H1 (cell line): ENCODE measurements around the gene HS6ST3. TPM values are rescaled to one million over a fixed set of nuclear protein-coding genes. Genes with fewer than 3 reads are reported as not detected.

Experiments
- CHD1 ChIP-seq: IDR thresholded peaks from 2 replicates; pipeline ENCODE4 v1.6.1; 2012; ENCODE audit warnings: low read depth, low read length, improper control_type of control experiment
- HDAC2 ChIP-seq, 2 experiments: fragments of 300-600 bp in 1 of 2; sonication (generic) in 1 of 2; IDR thresholded peaks; 2 replicates each; pipeline ENCODE4 v1.6.1; 2011 to 2012; ENCODE audit warnings: low read depth in 2 of 2, low read length in 2 of 2, mild to moderate bottlenecking in 2 of 2, moderate library complexity in 2 of 2, borderline replicate concordance in 1 of 2, inconsistent platforms in 1 of 2
- HDAC6 ChIP-seq: IDR thresholded peaks from one replicate; pipeline ENCODE4 v1.7.1; 2012; ENCODE audit warnings: low read depth, mild to moderate bottlenecking, inconsistent platforms, low read length, moderate library complexity
- JUND ChIP-seq: IDR thresholded peaks from 2 replicates; pipeline ENCODE4 v1.6.1; 2011; ENCODE audit warnings: mild to moderate bottlenecking, improper control_type of control experiment, low read length
- MAFK ChIP-seq: IDR thresholded peaks from 2 replicates; pipeline ENCODE4 v1.6.1; 2012; ENCODE audit warnings: low read depth, mild to moderate bottlenecking, improper control_type of control experiment, low read length
- PHF8 ChIP-seq: fragments of 200-600 bp; sonication (generic); conservative IDR thresholded peaks from 2 replicates; pipeline ENCODE4 v1.7.1; 2012; ENCODE audit warnings: low read depth, mild to moderate bottlenecking, inconsistent platforms, low read length, moderate library complexity
- TAF7 ChIP-seq: optimal IDR thresholded peaks from 2 replicates; pipeline ENCODE3; 2011; ENCODE audit warnings: low read depth, mild to moderate bottlenecking, inconsistent platforms, low read length, moderate library complexity, borderline replicate concordance
- polyA plus RNA-seq, 7 experiments: library from polyadenylated mRNA; depleted of rRNA in 3 of 7; stranded (reverse) in 5 of 7; unstranded in 2 of 7; fragments of >200 nt in 5 of 7; fragments of 200-250 nt in 2 of 7; gene quantifications; 1 replicate in 5 of 7; 2 replicates in 1 of 7; 4 replicates in 1 of 7; pipeline versions ENCODE4 v1.2.1 to v1.2.3, GENCODE V29; 2011 to 2013; ENCODE audit warnings: missing spikeins in 2 of 7, mixed read lengths in 2 of 7
- total RNA-seq: library from RNA; stranded (reverse); fragmentation: NEBNext Ultra II Directional; extraction: Animal tissue kit (Norgen Biotek cat#: 25700); gene quantifications from 2 replicates; pipeline ENCODE4 v1.2.1, GENCODE V29; 2021
- TF ChIP-seq, protein P1 (sequence below): fragments of 300-600 bp; sonication (generic); IDR thresholded peaks from 2 replicates; pipeline ENCODE4 v1.7.1; 2012; ENCODE audit warnings: low read length, moderate library complexity, mild to moderate bottlenecking, inconsistent platforms; ENCODE audit not compliant: insufficient replicate concordance
- TF ChIP-seq, protein P2 (sequence below), 3 experiments: IDR thresholded peaks; 1 replicate in 2 of 3; 2 replicates in 1 of 3; pipeline versions ENCODE4 v1.5.1 to v1.6.1; 2011; ENCODE audit warnings: low read length in 3 of 3, mild to moderate bottlenecking in 3 of 3, inconsistent platforms in 2 of 3, low read depth in 1 of 3, moderate library complexity in 1 of 3; ENCODE audit not compliant: insufficient read depth in 1 of 3; ENCODE audit errors: control extremely low read depth in 1 of 3

The HS6ST3 gene
- total and polyA plus RNA-seq, 2 of the 8 experiments (the other 6 are each of a cell fraction or from before 2014, with no cell fraction given), result 0.45 to 1.2 TPM

DNA sequence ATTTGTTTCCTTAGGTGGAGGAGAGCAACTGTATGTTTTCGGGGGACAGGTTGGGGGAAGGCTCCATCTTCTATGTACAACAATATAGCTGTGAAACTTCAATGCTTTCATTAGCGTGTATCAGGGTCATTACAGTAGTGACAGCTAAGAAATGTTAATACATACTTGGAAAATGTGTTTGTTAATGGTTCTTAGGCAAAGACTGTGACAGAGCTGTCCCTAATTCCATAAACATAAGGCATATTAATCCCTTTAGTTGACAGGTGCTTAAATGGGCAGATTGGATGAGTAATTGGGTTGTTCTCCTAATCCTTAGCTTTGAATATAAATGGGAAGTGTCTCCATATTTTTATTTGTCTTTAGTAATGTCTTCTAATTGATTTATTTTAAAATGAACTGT is 313.7 kb downstream of the HS6ST3 start (continued):
- TF ChIP-seq, protein P1, sequence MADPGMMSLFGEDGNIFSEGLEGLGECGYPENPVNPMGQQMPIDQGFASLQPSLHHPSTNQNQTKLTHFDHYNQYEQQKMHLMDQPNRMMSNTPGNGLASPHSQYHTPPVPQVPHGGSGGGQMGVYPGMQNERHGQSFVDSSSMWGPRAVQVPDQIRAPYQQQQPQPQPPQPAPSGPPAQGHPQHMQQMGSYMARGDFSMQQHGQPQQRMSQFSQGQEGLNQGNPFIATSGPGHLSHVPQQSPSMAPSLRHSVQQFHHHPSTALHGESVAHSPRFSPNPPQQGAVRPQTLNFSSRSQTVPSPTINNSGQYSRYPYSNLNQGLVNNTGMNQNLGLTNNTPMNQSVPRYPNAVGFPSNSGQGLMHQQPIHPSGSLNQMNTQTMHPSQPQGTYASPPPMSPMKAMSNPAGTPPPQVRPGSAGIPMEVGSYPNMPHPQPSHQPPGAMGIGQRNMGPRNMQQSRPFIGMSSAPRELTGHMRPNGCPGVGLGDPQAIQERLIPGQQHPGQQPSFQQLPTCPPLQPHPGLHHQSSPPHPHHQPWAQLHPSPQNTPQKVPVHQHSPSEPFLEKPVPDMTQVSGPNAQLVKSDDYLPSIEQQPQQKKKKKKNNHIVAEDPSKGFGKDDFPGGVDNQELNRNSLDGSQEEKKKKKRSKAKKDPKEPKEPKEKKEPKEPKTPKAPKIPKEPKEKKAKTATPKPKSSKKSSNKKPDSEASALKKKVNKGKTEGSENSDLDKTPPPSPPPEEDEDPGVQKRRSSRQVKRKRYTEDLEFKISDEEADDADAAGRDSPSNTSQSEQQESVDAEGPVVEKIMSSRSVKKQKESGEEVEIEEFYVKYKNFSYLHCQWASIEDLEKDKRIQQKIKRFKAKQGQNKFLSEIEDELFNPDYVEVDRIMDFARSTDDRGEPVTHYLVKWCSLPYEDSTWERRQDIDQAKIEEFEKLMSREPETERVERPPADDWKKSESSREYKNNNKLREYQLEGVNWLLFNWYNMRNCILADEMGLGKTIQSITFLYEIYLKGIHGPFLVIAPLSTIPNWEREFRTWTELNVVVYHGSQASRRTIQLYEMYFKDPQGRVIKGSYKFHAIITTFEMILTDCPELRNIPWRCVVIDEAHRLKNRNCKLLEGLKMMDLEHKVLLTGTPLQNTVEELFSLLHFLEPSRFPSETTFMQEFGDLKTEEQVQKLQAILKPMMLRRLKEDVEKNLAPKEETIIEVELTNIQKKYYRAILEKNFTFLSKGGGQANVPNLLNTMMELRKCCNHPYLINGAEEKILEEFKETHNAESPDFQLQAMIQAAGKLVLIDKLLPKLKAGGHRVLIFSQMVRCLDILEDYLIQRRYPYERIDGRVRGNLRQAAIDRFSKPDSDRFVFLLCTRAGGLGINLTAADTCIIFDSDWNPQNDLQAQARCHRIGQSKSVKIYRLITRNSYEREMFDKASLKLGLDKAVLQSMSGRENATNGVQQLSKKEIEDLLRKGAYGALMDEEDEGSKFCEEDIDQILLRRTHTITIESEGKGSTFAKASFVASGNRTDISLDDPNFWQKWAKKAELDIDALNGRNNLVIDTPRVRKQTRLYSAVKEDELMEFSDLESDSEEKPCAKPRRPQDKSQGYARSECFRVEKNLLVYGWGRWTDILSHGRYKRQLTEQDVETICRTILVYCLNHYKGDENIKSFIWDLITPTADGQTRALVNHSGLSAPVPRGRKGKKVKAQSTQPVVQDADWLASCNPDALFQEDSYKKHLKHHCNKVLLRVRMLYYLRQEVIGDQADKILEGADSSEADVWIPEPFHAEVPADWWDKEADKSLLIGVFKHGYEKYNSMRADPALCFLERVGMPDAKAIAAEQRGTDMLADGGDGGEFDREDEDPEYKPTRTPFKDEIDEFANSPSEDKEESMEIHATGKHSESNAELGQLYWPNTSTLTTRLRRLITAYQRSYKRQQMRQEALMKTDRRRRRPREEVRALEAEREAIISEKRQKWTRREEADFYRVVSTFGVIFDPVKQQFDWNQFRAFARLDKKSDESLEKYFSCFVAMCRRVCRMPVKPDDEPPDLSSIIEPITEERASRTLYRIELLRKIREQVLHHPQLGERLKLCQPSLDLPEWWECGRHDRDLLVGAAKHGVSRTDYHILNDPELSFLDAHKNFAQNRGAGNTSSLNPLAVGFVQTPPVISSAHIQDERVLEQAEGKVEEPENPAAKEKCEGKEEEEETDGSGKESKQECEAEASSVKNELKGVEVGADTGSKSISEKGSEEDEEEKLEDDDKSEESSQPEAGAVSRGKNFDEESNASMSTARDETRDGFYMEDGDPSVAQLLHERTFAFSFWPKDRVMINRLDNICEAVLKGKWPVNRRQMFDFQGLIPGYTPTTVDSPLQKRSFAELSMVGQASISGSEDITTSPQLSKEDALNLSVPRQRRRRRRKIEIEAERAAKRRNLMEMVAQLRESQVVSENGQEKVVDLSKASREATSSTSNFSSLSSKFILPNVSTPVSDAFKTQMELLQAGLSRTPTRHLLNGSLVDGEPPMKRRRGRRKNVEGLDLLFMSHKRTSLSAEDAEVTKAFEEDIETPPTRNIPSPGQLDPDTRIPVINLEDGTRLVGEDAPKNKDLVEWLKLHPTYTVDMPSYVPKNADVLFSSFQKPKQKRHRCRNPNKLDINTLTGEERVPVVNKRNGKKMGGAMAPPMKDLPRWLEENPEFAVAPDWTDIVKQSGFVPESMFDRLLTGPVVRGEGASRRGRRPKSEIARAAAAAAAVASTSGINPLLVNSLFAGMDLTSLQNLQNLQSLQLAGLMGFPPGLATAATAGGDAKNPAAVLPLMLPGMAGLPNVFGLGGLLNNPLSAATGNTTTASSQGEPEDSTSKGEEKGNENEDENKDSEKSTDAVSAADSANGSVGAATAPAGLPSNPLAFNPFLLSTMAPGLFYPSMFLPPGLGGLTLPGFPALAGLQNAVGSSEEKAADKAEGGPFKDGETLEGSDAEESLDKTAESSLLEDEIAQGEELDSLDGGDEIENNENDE, result no peak
- TF ChIP-seq MAFK (no peak), CHD1 (no peak), PHF8 (no peak), HDAC2 (IDR thresholded peaks at IDR 0.05; ENCODE audit: borderline replicate concordance in 1 of 2, low read depth in 2 of 2, low read length in 2 of 2) (no peak), HDAC6 (no peak), TAF7 (no peak), JUND (no peak)
- TF ChIP-seq, protein P2, sequence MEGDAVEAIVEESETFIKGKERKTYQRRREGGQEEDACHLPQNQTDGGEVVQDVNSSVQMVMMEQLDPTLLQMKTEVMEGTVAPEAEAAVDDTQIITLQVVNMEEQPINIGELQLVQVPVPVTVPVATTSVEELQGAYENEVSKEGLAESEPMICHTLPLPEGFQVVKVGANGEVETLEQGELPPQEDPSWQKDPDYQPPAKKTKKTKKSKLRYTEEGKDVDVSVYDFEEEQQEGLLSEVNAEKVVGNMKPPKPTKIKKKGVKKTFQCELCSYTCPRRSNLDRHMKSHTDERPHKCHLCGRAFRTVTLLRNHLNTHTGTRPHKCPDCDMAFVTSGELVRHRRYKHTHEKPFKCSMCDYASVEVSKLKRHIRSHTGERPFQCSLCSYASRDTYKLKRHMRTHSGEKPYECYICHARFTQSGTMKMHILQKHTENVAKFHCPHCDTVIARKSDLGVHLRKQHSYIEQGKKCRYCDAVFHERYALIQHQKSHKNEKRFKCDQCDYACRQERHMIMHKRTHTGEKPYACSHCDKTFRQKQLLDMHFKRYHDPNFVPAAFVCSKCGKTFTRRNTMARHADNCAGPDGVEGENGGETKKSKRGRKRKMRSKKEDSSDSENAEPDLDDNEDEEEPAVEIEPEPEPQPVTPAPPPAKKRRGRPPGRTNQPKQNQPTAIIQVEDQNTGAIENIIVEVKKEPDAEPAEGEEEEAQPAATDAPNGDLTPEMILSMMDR (IDR thresholded peaks at IDR 0.05; ENCODE audit: control extremely low read depth in 1 of 3, insufficient read depth in 1 of 3, low read depth in 1 of 3, low read length in 3 of 3), result no peak
